ENCODE measurements around the gene CENPH.
"Not testable (repeated sequence)": the region's sequence is repeated elsewhere in the genome, so short reads cannot be mapped to it uniquely, and the experiment has no call there.

Gene CENPH

GRCh38 chr5:69242215-69242927 is 53.0 kb downstream of the CENPH start:
- TF ChIP-seq ZFX (IDR thresholded peaks at IDR 0.05) (no peak), CTCF (conservative IDR thresholded peaks at IDR 0.05) (no peak)
- H3K27ac ChIP-seq: no peak overlapping the region

- TF ChIP-seq ZFX (IDR thresholded peaks at IDR 0.05): no peak
- TF ChIP-seq CTCF (conservative IDR thresholded peaks at IDR 0.05): no peak
- no peak overlapping the region for H3K27ac ChIP-seq
Measured at GRCh38 chr5:69245031-69245430, 55.6 kb downstream of the CENPH start.

GRCh38 chr5:69248019-69248418 is 58.6 kb downstream of the CENPH start:
- TF ChIP-seq CTCF (conservative IDR thresholded peaks at IDR 0.05) (no peak), ZFX (IDR thresholded peaks at IDR 0.05) (no peak)
- H3K27ac ChIP-seq: no peak overlapping the region

GRCh38 chr5:69250593-69250992 is 61.2 kb downstream of the CENPH start:
- H3K27ac ChIP-seq: no peak overlapping the region
- TF ChIP-seq ZFX (IDR thresholded peaks at IDR 0.05) (no peak; the same call in 1 of the 2 replicates), CTCF (conservative IDR thresholded peaks at IDR 0.05) (no peak)

- H3K27ac ChIP-seq: no peak overlapping the region
- no peak for TF ChIP-seq ZFX (IDR thresholded peaks at IDR 0.05)
- TF ChIP-seq CTCF (conservative IDR thresholded peaks at IDR 0.05): no peak
Measured at GRCh38 chr5:69252437-69252836, 63.1 kb downstream of the CENPH start.

GRCh38 chr5:69255940-69256339 is 66.6 kb downstream of the CENPH start:
- not testable (repeated sequence) for H3K27ac ChIP-seq

GRCh38 chr5:69257577-69257976 is 68.2 kb downstream of the CENPH start:
- no peak overlapping the region for H3K27ac ChIP-seq
- TF ChIP-seq ZFX (IDR thresholded peaks at IDR 0.05): no peak
- TF ChIP-seq CTCF (conservative IDR thresholded peaks at IDR 0.05): no peak
